IMR-90 (cell line): ENCODE results near the gene ARL6IP6.
A peak's percentile ranks its signal among the peaks of the same experiment; 100 is the strongest.

ENCODE experiments used
- BHLHE40 ChIP-seq: fragments of 150-350 bp; IDR thresholded peaks from 2 replicates; pipeline ENCODE4 v1.6.1; 2016; ENCODE audit warnings: mild to moderate bottlenecking, low read depth, low read length
- CEBPB ChIP-seq: IDR thresholded peaks from 2 replicates; pipeline ENCODE4 v1.6.1; 2012; ENCODE audit warnings: low read depth, low read length, improper control_type of control experiment
- CHD1 ChIP-seq: IDR thresholded peaks from 2 replicates; pipeline ENCODE4 v1.6.1; 2012; ENCODE audit warnings: low read depth, low read length, improper control_type of control experiment
- CTCF ChIP-seq: conservative IDR thresholded peaks from 2 replicates; pipeline ENCODE4 v1.5.1; 2012; ENCODE audit warnings: mild to moderate bottlenecking, low read depth, low read length, improper control_type of control experiment
- ELK1 ChIP-seq: fragments of 150-350 bp; IDR thresholded peaks from 2 replicates; pipeline ENCODE4 v1.6.1; 2016; ENCODE audit warnings: low read depth, mild to moderate bottlenecking, low read length, moderate library complexity, borderline replicate concordance
- MAZ ChIP-seq: IDR thresholded peaks from 2 replicates; pipeline ENCODE4 v1.6.1; 2012; ENCODE audit warnings: low read depth, mild to moderate bottlenecking, low read length, improper control_type of control experiment, moderate library complexity, borderline replicate concordance
- MXI1 ChIP-seq: IDR thresholded peaks from 2 replicates; pipeline ENCODE4 v1.6.1; 2012; ENCODE audit warnings: low read depth, mild to moderate bottlenecking, low read length, moderate library complexity, borderline replicate concordance
- NFE2L2 ChIP-seq: fragments of 150-350 bp; IDR thresholded peaks from 2 replicates; pipeline ENCODE4 v1.6.1; 2016; ENCODE audit warnings: low read depth, mild to moderate bottlenecking, low read length
- POLR2A ChIP-seq: IDR thresholded peaks from 2 replicates; pipeline ENCODE4 v1.6.1; 2012; ENCODE audit warnings: mild to moderate bottlenecking, low read depth, low read length
- RAD21 ChIP-seq: IDR thresholded peaks from 2 replicates; pipeline ENCODE4 v1.6.1; 2012; ENCODE audit warnings: low read length, improper control_type of control experiment
- RCOR1 ChIP-seq: IDR thresholded peaks from 2 replicates; pipeline ENCODE4 v1.6.1; 2012; ENCODE audit warnings: mild to moderate bottlenecking, low read length, improper control_type of control experiment; ENCODE audit not compliant: insufficient replicate concordance
- RFX5 ChIP-seq: IDR thresholded peaks from 2 replicates; pipeline ENCODE4 v1.8.0; 2012; ENCODE audit warnings: low read depth, mild to moderate bottlenecking, low read length, moderate library complexity
- SMC3 ChIP-seq: fragments of 150-350 bp; IDR thresholded peaks from 2 replicates; pipeline ENCODE4 v1.6.1; 2016; ENCODE audit warnings: low read depth, mild to moderate bottlenecking, antibody characterized with exemption, low read length, moderate library complexity
- USF2 ChIP-seq: fragments of 150-350 bp; IDR thresholded peaks from 2 replicates; pipeline ENCODE4 v1.6.1; 2017; ENCODE audit warnings: mild to moderate bottlenecking, antibody characterized with exemption, low read length, low read depth

- no peak for TF ChIP-seq USF2
- peak; percentile 44 for TF ChIP-seq CTCF
- TF ChIP-seq MXI1, result no peak
- TF ChIP-seq POLR2A, result no peak
- TF ChIP-seq RAD21, result no peak
- no peak for TF ChIP-seq ELK1
- TF ChIP-seq SMC3, result no peak
- no peak for TF ChIP-seq MAZ
- no peak for TF ChIP-seq RCOR1
- no peak for TF ChIP-seq CEBPB
- no peak for TF ChIP-seq RFX5
- TF ChIP-seq NFE2L2, result no peak
- no peak for TF ChIP-seq BHLHE40
- no peak for TF ChIP-seq CHD1
Measured at GRCh38 chr2:152715854-152716428, 2.5 kb upstream of the ARL6IP6 start.
